T-helper 1 cell (primary cell): ENCODE measurements around the gene WFS1.

Source experiments
- DNase-seq, 5 donors: peaks; one replicate each; pipeline ENCODE4 v3.0.0-alpha.2; 2012 to 2020

The WFS1 gene

DNA sequence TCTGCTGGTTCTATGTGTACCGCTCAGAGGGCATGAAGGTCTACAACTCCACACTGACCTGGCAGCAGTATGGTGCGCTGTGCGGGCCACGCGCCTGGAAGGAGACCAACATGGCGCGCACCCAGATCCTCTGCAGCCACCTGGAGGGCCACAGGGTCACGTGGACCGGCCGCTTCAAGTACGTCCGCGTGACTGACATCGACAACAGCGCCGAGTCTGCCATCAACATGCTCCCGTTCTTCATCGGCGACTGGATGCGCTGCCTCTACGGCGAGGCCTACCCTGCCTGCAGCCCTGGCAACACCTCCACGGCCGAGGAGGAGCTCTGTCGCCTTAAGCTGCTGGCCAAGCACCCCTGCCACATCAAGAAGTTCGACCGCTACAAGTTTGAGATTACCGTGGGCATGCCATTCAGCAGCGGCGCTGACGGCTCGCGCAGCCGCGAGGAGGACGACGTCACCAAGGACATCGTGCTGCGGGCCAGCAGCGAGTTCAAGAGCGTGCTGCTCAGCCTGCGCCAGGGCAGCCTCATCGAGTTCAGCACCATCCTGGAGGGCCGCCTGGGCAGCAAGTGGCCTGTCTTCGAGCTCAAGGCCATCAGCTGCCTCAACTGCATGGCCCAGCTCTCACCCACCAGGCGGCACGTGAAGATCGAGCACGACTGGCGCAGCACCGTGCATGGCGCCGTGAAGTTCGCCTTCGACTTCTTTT, 32.2 kb downstream of the WFS1 start:
- no peak for DNase-seq

DNA sequence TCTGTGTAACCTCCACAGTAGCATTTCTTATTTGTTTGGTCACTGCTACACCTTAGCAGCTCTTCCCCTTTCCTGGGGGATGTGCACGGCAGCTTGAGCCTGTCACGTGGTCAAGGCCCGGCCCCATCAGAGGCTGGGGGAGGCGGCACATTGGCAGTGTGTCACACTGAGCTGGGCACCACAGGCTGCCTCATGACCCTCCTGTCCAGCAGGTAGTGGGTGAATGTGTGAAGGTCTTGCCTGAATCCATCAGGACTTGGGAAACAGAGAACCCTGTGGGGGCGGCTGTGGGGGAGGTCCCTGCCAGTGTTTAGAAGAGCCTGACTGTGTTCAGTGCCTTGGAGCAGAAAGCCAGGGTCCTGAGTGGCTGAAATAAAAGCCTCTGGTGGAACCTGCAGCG, 33.2 kb downstream of the WFS1 start:
- DNase-seq, result no peak

DNA sequence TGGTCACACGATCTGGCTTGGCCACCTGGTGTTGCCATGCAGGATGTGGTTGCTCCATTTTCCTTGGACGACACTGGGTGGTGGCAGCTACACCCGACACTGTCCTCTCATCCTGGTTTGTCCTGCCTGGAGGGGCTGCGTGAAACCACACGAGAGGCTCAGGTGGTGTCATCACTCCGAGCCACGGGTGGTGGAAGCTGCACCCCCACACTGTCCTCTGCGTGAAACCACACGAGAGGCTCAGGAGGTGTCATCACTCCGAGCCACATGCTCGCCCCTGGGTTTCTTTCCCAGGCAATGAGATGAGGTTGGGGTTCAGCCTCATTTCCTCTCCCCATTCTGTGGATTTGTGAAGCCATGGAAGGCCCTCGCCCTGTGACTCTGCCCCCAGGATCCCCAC, 34.3 kb downstream of the WFS1 start:
- DNase-seq, result no peak

DNA sequence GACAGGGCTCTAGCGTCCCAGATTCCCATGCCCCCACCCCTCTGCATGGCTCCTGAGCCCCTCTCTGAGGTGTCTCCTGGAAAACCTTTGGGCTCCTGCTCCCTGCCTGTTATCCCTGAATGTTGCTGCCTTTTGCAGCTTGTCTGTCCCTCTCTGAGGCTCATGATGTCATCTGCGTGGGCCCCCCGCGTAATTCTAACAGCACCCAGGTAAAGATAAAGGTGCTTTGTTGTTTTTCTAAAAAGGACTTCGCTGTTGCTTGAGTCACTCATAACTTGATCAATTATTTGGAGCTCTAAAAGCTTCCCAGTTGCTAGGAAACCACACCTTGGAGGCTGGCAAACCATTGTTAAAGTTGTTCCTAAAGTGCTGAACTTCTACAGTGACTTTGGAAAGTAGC, 36.6 kb downstream of the WFS1 start:
- DNase-seq, result no peak

DNA sequence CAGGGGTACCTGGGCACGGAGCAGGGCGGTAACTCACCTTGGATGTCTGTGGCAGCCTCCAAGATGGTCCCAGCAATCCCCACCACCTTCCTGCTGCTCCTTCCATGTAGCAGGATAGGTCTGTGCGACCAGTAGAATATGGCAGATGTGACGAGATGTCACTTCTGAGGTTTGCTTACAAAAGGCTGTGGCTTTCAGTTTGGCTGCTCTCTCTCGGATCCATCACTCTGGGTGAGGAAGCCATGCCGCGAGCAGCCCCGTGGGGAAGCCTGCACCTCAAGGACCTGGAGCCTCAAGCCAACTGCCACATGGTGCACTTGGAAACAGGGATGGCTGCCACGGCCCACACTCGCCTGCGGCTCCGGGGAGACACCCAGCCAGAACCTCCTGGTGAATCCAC, 37.6 kb downstream of the WFS1 start:
- no peak for DNase-seq

DNA sequence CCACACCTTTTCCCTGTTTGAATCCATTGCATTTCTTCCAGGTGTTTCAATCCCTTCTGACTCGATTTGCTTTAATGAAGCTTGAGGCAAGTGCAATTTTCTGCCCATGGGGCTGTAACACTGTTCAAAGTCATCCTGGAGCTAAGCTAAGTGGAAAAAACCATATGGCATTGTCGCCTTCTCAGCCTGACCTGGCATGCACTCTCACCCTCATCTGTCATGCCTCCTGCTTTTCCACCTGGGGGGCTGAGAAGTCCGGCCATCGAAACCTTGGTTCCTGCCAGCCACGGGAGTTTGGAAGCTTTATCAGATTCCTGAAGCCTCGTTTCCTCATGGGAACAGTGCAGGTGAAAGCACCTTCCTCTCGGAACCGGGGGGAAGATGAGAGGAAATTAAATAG, 38.2 kb downstream of the WFS1 start:
- no peak for DNase-seq

DNA sequence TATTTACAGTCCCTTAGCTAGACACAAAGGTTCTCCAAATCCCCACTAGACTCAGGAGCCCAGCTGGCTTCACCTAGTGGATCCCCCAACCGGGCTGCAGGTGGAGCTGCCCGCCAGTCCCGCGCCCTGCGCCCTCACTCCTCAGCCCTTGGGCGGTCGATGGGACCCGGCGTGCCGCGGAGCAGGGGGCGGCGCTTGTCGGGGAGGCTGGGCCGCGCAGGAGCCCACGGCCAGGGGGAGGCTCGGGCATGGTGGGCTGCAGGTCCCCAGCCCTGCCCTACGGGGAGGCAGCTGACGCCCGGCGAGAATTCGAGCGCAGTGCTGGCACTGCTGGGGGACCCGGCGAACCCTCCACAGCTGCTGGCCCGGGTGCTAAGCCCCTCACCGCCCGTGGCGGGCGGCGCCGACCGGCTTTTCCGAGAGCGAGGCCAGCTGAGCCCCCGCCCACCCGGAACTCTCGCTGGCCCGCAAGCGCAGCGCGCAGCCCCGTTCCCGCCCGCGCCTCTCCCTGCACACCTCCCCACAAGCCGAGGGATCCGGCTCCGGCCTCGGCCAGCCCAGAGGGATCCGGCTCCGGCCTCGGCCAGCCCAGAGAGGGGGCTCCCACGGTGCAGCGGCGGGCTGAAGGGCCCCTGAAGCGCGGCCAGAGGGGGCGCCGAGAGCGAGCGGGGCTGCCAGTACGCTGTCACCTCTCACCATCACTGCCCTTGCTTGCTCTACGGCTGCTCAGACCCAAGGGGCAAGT, 39.4 kb downstream of the WFS1 start:
- DNase-seq, result no peak

DNA sequence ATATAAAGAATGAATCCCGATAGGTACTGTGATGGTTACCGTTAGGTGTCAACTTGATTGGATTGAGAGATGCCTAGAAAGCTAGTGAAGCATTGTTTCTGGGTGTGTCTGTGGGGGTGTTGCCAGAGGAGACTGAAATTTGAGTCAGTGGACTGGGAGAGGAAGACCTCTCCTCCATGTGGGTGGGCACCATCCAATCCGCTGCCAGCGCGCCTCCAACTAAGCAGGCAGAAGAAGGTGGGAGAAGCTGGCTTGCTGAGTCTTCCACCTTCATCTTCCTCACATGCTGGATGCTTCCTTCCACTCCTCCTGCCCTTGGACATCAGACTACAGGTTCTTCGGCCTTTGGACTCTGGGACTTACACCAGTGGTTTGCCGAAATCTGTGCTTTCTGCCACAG, 40.1 kb downstream of the WFS1 start:
- DNase-seq, result no peak

DNA sequence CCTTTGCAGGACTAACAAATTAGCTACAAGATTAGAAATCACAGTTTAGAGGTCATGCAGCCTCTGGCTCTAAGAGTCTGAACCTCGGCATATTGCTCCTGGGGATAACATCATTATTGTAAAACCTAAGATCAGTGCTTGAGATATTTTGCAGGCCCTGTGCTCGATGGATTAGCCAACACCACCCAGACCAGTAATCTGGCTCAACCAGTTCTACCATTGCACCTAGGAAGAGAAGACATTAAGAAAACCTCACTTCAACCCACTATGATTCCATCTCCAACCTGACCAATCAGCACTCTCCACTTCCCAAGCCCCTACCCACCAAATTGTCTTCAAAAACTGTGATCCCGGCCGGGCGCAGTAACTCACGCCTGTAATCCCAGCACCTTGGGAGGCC, 43.6 kb downstream of the WFS1 start:
- no peak for DNase-seq

DNA sequence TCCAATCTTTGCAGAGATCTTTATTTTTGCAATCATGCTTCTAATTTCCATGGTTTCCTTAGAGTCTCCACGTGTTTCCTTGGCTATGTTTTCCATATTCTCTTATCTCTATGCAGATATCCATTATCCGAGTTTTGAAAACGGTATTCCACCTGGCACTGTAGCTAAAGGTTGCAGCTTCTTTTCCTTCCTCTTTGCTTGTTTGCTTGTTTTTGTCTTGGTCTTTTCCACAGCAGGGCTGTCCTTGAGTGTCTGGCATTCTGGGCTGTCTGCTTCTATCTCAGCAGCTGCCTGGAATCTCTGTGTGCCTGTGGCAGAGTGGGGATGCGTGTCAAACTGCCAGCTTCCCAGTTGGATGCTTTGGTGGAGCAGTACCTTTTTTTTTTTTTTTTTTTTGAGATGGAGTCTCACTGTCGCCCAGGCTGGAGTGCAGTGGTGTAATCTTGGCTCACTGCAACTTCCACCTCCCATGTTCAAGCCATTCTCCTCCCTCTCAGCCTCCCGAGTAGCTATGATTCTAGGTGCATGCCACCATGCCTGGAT, 46.9 kb downstream of the WFS1 start:
- no peak for DNase-seq

DNA sequence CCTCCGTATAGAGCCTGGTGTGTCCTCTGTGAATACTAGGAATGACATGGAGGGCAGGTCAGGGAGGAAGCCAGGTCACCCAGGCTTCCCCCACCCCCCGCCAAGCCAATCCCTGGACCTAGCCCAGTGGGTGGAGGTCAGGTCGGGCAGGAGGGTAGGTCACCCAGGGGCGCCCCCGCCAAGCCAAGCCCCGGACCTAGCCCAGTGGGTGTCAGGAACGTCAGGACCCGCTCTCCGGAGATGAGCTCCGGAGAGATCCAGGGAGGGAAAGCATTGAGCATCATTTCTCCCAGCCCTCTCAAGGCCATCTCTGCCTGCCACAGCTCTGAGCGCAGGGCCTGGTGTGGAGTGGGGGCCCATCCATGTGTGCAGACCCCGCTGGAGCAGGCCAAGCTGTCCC, 48.6 kb downstream of the WFS1 start:
- DNase-seq, result no peak

DNA sequence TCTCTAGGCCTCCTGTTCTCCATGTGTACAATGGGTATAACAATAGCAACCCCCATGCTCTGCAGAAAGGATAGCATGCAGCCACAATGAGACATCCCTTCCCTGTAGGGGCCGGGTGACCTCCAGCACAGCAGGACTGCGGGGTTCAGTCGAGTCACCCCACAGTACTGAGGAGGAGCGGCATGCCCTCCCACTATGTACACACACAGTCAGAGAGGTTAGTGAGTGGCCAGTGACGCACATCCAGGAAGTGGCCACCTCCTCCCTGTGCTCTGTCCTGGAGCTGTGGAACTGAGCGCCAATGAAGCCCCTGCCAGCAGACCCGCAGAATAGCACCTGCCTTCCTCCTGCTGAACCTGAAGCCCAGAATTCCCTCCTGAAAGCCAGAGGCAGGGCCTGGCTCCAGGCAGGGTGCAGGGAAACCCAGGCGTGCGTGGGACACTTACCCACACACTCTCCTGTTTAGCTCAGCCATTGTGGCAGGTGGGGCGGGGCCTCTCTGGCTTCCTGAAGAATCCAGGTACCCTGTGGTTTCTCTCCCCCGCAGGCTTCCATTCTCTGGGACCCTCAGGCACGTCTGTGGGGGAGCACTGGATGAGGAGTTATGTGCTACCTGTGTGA, 50.0 kb downstream of the WFS1 start:
- no peak for DNase-seq

DNA sequence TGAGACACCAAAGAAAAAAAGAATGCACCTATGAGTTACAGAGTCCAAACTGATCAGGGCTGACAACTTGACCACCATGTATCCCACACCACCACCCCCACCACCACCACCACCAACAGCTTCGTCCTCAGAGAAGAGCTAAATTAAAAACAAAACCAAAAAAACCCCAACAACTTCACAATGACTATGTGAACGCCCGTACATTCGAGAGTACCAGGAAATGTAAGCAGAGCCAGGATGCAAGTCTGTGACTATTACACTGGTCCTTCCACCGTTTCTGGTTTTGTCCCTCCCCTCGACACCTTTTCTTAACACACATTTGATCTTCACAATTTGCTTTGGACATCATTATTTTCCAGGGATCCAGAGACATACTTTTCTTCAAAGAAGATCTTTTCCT, 51.0 kb downstream of the WFS1 start:
- peak in 1 of 5 donors; percentile 51 for DNase-seq

DNA sequence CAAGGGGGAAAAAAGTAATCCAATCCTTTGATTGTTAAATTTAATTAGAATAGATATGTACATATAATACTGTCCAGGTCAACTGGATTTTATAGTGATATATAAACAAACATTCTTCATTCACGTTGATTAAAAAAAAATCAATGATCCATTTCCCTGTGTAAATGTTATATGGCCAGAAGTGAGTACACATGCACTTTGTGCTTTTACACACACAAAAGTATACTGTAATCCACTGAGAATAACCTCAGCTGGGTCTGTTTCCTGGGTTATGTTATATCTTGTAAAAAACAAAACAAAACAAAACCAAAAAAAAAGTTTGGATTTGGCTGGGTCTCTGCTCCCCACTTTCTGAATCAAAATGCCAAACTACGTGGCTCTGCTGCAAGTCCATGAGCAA, 51.7 kb downstream of the WFS1 start:
- no peak for DNase-seq

DNA sequence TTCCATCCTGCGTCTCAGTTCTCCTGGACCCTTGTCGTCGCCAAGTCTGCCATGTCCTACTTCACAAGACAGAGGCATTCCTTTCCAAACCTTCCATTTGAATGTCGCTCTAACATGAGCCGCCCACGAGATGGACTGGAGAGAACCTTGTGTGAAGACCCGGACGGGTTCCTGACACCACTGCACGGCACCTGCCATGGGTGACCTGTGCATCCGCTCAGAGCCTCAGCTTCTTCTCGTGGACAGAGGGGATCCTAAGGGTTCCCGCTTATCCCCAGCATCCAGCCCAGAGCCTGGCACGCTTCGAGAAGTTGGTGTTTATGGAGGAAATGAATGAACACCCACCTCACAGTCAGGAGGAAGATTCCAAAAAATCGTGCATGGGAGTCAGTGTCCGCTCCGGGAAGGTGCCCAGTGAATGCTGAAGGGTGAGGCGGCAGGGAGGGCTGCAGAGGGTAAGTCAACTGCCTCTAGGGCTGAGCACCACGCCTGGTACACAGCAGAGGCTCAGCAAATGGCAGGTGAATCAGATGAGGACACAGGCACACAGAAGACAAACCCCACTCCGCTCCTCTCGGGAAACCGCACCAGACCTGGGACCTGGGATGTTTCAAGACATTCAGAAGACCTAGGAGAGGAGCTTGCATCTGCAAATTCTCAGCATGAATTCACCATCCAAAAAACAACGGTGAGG, 52.6 kb downstream of the WFS1 start:
- no peak for DNase-seq

DNA sequence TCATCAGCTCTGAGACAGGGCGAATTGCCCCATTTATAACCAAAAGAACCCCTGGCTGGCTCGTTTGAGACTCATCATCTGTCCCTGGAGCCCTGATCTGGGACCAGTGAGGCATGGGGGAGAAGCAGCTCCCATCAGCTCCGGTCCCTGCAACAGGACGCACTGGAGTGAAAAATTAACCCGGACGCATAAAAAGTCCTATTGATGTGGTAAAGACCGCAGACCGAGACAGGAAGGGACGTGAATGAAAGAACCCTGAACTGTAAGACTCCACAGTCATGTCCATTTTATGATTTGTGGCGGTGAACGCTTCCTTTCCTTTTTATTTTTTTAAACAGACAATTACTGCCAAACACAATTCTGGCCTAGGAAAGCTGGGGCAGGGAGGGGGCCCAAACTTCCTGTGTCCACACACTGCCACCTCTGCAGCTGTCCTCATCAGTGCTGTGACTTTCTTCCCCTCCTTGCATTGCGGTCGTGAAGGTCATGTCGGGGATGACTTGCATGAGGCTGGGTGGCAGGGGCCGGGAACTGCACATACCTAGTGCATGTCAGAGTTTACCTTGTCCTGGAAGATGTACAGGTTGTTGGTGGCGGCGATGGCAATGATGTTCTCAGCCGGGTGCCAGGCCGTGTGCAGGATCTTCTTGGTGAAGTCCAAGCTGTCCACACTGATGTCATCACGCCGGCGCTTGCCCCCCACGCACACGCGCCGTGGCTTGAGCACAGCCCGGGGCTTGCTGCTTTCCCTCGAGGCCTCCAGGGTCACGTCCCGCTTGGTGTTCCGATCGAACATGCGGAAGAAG, 53.3 kb downstream of the WFS1 start:
- DNase-seq, result peak in 1 of 5 donors; percentile 33

DNA sequence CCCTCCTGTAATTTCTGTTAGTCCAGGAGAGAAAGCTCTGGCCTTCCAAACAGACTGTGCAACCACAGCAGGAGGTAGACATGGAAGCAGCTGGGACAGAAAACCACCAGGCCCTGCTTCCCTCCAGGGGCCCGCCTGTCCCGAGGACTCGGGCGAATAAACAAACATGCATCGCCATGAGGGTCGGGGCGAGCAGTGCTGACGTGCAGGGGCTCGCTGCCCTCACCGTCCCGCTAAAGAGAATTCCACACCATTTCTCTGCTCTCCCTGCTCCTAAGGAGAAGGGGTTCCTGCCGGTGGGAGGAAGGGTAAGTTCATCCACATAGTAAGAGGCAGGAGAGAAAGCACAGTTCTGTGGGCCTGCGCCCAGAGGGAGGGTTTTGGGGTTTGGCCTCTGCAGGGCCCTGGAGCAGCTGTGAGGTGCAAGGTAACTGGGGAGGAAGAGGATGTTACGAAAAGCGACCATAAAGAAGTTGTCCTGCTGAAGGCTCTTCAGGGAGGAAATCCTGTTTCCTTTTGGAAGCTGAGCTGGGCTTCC, 54.9 kb downstream of the WFS1 start:
- DNase-seq, result no peak

DNA sequence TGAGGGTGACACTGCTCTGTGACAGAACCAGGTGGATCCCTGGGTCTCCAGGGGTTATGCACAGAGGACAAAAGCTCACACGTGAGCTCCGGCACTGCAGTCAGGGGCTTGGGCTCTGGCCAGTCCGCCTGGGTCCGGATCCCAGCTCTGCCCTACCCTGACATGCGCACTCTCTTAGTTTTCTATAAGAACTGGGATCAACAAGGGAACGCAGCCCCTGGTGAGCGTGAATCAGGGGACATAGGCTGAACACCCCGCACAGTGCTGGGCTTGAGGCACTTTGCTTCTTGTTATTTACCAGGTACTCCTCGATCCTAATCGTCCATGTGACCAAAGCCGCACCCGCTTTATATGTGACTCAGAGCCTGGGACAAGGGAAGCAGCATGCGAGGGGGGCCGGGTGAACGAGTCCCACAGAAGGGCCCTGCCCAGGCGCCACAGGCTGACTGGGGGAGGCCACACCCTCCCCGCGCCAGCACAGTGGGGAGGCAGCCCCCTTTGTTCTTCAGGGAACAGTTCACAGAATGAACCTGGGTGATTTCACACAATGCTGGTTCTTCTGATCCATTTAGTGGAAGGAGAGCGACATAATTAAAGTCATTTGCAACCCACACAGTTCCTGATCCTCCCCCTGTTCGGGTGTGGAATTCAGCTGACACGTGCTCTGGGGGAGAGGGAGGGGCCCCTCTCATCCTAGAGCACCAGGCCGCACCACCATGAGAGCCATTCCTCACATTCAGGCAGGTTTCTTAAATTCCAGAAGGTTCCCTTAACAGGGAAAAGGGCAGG, 55.5 kb downstream of the WFS1 start:
- no peak for DNase-seq

DNA sequence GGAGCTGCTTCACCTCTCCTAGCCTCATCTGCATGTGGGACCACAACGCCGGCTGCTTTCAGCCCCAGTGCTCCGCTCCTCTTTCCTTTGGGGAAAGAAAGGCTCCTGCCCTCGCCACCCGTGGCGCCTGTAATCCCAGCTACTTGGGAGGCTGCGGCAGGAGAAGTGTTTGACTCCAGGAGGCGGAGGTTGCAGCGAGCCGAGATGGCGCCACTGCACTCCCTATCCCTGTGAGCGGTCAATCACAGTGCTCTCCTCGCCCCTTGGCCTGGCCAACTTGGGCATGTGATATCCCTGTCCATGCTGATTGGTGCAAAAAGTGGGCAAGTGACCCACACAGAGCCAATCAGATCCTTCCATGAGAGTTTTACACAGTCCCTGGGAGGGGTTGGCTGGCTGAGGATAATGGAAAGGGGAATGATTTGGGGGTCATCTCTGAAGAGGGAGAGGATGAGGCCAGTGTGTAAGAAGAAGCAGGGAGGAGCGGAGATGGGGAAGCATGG, 56.2 kb downstream of the WFS1 start:
- no peak for DNase-seq

DNA sequence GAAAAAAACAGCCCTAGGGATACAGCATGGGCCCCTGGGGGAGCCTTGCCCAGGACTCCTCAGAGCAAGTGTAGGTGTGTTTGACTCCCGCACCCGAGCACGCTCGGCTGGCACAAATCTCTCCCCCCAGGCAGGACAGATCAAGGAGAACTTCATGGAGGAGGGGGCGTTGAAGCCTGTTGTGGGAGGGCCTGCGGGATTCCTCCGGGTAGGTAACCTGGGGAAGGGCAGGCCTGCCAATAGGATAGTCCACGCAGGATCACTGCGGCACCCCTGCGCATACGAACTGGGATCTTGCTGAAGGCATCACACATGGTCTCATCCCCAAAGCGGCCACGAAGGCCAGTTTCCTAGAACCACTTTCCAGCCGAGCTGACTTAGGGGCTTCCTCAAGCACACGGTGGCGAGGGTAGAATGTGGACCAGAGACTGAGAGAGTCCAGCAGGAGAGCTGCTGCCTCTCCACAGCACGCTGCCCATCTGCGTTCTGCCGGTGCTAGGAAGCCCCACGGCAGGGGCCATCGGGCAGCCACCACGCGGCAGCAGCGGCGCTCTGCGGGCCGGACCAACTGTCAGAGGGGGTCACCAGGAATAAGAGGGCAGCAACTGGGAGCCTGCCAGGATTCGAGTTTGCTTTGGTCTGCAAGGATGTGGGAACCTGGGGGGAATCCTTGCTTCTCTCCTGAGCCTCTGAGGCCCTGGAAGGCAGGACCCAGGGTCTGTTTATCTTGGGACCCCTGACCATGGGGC, 56.8 kb downstream of the WFS1 start:
- DNase-seq, result no peak
